ENCODE measurements around the gene GAPVD1.

GRCh38 chr9:125356032-125356431 lies 94.4 kb downstream of the GAPVD1 start:
- no peak for TF ChIP-seq POLR2A (IDR thresholded peaks at IDR 0.05)
- no peak for TF ChIP-seq POLR2AphosphoS5 (IDR thresholded peaks at IDR 0.05; ENCODE audit: insufficient read depth in 1 of 2, low read depth in 1 of 2)
